Brain microvascular endothelial cell (primary cell): Measurements from ENCODE around the gene PPM1E.

Experiments
- DNase-seq: peaks from one replicate; pipeline ENCODE4 v3.0.0-alpha.2; 2020
- H3K27ac ChIP-seq: fragments of 250-450 bp; sonication (Bioruptor Pico); 2 replicates; pipeline ENCODE4 v1.5.1; 2020; ENCODE audit warnings: mild to moderate bottlenecking, moderate library complexity
- H3K27me3 ChIP-seq: fragments of 250-450 bp; sonication (Bioruptor Pico); replicated peaks from 2 replicates; pipeline ENCODE4 v1.5.1; 2020; ENCODE audit warnings: mild to moderate bottlenecking
- H3K36me3 ChIP-seq: fragments of 250-450 bp; sonication (Bioruptor Pico); replicated peaks from 2 replicates; pipeline ENCODE4 v1.5.1; 2020; ENCODE audit warnings: mild to moderate bottlenecking
- H3K4me3 ChIP-seq: 2 replicates; pipeline ENCODE4 v1.5.1; 2011; ENCODE audit warnings: low read depth, mild to moderate bottlenecking, control low read depth, low read length, moderate library complexity
- in situ Hi-C: cut with HindIII; loops from 2 replicates; pipeline ENCODE4 v1.10.0; 2017; ENCODE audit warnings: low sequenced_read_pairs, low pct_ligation_motif_present
- TF ChIP-seq, protein P1 (sequence below): IDR thresholded peaks from 2 replicates; pipeline ENCODE4 v1.5.1; 2011; ENCODE audit warnings: low read depth, mild to moderate bottlenecking, moderate library complexity, low read length, control low read depth, inconsistent platforms; ENCODE audit errors: missing control alignments

The PPM1E gene

DNA sequence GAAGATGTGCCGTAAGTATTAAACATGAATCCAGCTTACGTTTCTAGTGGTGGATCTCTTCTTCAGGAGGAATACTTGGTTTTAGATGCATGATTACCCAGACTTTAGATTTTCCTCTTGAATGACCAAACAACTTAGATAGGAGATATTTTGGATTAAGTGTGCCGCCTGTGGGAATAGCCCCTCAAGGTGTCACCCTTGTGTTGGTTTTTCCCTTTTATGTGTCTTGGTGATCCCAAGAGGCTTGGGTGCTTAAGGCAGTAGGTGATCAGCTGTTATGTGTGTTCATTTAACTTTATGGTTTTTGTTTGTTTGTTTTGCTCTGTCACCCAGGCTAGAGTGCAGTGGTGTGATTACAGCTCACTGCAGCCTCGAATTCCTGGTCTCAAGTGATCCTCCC lies 115.1 kb downstream of the PPM1E start:
- TF ChIP-seq, protein P1, sequence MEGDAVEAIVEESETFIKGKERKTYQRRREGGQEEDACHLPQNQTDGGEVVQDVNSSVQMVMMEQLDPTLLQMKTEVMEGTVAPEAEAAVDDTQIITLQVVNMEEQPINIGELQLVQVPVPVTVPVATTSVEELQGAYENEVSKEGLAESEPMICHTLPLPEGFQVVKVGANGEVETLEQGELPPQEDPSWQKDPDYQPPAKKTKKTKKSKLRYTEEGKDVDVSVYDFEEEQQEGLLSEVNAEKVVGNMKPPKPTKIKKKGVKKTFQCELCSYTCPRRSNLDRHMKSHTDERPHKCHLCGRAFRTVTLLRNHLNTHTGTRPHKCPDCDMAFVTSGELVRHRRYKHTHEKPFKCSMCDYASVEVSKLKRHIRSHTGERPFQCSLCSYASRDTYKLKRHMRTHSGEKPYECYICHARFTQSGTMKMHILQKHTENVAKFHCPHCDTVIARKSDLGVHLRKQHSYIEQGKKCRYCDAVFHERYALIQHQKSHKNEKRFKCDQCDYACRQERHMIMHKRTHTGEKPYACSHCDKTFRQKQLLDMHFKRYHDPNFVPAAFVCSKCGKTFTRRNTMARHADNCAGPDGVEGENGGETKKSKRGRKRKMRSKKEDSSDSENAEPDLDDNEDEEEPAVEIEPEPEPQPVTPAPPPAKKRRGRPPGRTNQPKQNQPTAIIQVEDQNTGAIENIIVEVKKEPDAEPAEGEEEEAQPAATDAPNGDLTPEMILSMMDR: peak; percentile 17
- H3K27ac ChIP-seq: no peak overlapping the region
- no peaks in the 10 kb centered on the region for H3K36me3 ChIP-seq
- in situ Hi-C loops: no loop called here
- DNase-seq: no peak
- no peak overlapping the region for H3K4me3 ChIP-seq
- H3K27me3 ChIP-seq: no peaks in the 10 kb centered on the region

DNA sequence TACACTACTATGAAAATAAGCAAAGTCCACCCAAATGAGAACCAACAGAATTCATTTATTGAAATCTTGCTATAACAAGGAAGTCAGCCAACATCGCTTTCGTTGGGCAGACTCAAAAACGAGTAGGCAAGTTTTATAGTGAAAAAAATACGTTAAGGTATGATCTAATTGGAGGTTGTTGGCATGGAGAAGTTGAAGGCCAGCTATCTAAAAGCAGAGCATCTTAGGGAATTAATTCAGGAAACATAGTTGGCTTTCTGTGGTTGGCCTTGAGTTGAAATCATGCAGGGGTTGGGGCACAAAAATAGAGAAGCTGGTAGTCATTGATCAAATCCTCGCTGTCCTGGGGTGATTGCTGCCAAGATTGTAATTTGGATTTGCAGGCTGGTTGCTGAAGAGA lies 118.3 kb downstream of the PPM1E start:
- no peak for DNase-seq
- Histone ChIP-seq H3K27me3 (no peaks in the 10 kb centered on the region), H3K4me3 (no peak overlapping the region), H3K36me3 (no peaks in the 10 kb centered on the region), H3K27ac (no peak overlapping the region)
- in situ Hi-C loops: no loop called here
- TF ChIP-seq, protein P1: no peak

DNA sequence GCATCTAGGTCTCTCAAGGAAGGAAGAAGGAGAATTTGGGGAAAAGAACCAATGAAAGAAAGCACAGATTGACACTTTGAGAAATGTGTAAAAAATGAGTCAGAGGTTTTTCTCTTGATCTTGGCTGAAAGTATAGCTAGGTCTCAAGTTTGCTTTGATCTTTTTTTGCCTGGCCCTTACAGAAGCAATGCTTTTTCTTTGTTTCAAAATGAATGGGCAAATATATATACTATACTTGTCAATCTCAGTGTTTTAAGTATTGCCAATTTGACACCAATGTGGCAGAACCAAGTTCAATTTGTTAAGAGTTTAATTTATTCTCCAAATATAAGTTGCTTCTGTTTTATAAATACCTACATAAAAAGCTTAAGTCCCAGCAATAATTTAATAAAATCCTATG lies 119.6 kb downstream of the PPM1E start:
- no peak overlapping the region for H3K4me3 ChIP-seq
- DNase-seq: no peak
- H3K27me3 ChIP-seq: no peaks in the 10 kb centered on the region
- H3K27ac ChIP-seq: no peak overlapping the region
- no peaks in the 10 kb centered on the region for H3K36me3 ChIP-seq
- TF ChIP-seq, protein P1: no peak
- in situ Hi-C loops: no loop called here

DNA sequence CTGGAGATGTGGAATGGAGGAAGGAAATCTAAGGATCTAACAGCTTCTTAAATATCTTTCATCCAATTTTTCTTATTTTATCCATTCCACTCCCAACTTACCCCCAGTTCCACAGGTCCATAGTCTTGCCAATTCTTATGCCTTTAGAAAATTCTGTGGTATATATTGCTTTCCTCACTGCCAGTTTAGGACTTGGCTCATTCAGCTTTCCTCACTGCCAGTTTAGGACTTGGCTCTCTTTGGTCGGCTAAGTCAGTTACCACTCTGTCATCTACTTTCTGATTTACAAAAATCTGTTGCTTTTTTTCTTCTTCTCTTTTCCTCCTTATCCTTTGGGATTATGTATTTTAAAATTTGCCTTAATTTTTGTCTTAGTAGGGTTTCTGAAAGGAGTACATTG lies 128.5 kb downstream of the PPM1E start:
- in situ Hi-C loops: no loop called here
- Histone ChIP-seq H3K4me3 (no peak overlapping the region), H3K27me3 (no peaks in the 10 kb centered on the region), H3K27ac (no peak overlapping the region), H3K36me3 (no peaks in the 10 kb centered on the region)
- TF ChIP-seq, protein P1: no peak
- no peak for DNase-seq

DNA sequence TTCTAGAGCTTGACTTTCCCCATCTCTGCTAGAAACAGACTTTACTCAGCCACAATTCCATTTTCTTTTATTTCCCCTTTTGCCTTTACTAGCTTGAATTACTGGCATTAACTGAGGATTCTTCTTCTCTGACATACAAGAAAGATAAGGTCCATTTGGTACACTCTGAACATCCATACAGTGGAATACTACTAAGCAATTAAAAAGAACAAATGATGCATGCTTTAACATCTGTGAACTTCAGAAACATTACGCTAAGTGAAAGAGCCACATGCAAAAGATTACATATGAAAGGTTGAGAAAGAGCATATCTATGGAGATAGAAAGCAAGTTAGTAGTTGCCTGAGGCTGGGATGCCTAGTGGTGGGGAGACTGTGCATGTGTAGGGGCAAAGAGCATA lies 130.9 kb downstream of the PPM1E start:
- no peak for DNase-seq
- H3K36me3 ChIP-seq: no peaks in the 10 kb centered on the region
- H3K27ac ChIP-seq: no peak overlapping the region
- TF ChIP-seq, protein P1: no peak
- in situ Hi-C loops: no loop called here
- no peak overlapping the region for H3K4me3 ChIP-seq
- no peaks in the 10 kb centered on the region for H3K27me3 ChIP-seq

DNA sequence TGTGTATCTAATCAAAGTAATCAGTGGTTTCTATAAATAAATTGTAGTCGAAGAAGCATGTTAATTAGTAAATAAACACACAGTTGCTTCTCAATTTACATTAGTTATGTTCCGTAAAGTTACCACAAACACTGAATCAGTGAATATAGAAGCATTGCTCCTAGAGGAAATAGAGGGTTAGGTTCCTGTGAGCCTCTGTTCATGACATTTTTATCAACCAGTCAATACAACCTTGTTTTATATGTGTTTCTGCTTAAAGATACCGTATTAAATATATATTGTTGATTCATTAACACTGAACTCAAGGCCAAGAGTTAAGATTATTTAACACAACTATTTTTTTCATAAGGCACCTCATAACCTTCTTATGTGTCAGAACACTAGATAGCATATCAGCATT lies 134.3 kb downstream of the PPM1E start:
- in situ Hi-C loops: no loop called here
- H3K36me3 ChIP-seq: no peaks in the 10 kb centered on the region
- no peak for DNase-seq
- no peaks in the 10 kb centered on the region for H3K27me3 ChIP-seq
- H3K4me3 ChIP-seq: no peak overlapping the region
- TF ChIP-seq, protein P1: no peak
- no peak overlapping the region for H3K27ac ChIP-seq
